ENCODE measurements around the gene DCUN1D4.
"Not testable (repeated sequence)": the region's sequence is repeated elsewhere in the genome, so short reads cannot be mapped to it uniquely, and the experiment has no call there.

DCUN1D4 gene

DNA sequence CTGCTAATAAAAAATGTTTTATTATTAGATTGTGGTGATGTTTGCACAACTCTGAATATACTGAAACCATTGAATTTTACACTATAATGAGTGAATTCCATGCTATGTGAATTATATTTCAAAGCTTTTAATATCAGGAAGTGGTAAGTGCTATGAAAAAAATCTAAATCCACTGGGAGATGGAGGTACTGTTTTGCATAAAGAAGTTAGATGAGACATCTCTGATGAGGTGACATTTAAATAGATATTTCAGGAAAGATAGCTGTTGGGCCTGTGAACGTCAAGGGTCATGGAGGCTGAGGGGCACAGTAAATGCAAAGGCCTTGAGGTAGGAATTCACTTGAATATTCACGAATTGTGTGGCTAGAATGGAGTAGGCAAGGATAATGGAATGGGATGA lies 12.3 kb downstream of the DCUN1D4 start:
- no peak for DNase-seq

GRCh38 chr4:51855751-51856150 lies 12.8 kb downstream of the DCUN1D4 start:
- DNase-seq: no peak

DNA sequence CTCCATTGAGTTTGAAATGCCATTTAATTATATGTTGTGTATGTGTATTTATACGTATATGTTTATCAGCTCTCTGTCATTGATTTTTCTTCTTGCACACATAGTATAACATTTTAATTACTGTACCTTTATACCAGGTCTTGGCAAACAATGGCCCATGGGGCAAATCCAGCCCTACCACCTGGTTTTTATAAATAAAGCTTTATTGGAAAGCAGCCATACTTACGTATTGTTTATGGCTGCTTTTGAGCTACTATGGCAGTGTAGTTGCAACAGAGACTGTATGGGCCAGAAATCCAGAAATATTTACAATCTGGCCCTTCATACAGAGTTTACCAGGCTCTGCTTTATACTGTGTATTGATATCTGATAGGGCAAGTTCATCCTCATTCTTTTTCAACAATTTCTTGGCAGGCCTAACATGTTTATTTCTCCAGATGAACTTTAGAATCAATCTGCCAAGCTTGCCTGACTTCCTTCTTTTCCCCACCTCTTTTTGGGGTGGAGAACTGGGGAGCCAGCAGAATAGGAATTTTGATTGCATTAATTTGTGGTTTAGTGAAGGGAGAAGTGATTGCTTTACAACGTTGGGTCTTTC lies 15.8 kb downstream of the DCUN1D4 start:
- DNase-seq: no peak

DNA sequence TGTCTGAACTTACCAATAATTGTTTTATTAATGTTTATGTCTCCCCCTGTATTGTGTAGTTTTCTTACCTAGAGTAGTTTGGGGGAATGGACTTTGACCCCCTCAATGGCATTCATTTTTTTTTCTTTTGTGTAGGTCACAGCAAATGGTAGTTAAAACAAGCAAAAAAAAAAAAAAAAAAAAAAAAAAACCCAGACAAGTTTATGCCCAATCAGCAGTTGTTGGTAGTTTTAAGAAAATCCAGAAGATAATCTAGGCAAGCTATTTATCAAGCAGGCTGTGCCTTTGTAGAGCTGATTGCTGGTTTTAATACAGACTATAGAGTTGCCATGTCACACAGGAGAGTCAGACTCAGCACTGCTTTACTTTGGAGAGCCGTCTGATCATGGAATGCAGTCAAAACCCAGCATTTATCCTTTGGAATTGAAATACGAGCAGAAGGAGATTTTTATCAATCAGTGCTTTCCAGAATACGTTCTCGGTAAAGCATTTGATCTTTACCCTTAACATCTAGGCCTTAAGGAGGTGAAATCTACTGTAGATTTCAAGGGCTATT lies 16.6 kb downstream of the DCUN1D4 start:
- no peak for DNase-seq

- DNase-seq: no peak
These were observed 19.2 kb downstream of the DCUN1D4 start for GRCh38 chr4:51862199-51862598.

GRCh38 chr4:51862781-51863180 lies 19.8 kb downstream of the DCUN1D4 start:
- DNase-seq: no peak

GRCh38 chr4:51865717-51866116 lies 22.8 kb downstream of the DCUN1D4 start:
- DNase-seq: no peak

DNA sequence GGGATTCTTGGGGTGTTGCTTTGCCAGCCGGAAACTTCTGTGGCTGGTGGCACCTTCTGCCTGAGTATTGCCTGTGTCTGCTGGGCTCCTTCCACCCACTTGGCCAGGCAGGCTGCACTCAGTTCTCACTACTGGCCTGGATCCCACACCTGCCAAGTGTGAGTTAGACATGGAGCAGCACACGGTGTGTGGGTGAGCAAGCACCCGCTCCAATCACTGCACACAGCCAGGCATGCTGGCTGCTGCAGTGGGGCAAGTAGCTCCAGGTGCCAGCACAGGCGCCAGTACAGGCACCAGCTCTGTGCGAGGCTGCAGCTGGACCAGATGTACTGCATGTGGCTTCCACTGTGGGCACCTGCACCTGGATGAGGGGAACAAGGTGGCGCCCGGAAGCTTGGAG lies 23.9 kb downstream of the DCUN1D4 start:
- DNase-seq: no peak

GRCh38 chr4:51867689-51868448 lies 24.9 kb downstream of the DCUN1D4 start:
- DNase-seq: no peak

DNA sequence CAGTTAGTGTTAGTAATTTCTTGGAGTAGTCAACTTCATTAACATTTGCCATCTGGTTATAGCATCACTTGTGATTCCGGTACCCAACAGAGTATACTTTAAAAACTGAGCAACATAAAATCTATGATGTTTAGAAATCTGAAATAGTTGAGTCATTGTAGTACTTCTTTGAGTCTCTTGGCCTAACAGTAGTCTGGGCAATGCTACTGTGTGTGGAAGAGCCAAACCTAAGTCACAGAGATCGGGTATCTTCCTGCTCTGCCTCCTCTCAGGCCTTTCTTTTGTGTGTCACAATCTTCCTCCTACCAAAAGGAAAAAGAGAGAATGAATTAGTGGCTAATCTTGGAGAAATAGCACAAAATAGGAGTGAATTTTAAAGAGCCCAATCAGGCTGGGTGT lies 25.5 kb downstream of the DCUN1D4 start:
- no peak for DNase-seq

GRCh38 chr4:51870441-51871188 lies 27.7 kb downstream of the DCUN1D4 start:
- no peak for DNase-seq

- DNase-seq: no peak
These were observed 29.5 kb downstream of the DCUN1D4 start for GRCh38 chr4:51872283-51872997.

DNA sequence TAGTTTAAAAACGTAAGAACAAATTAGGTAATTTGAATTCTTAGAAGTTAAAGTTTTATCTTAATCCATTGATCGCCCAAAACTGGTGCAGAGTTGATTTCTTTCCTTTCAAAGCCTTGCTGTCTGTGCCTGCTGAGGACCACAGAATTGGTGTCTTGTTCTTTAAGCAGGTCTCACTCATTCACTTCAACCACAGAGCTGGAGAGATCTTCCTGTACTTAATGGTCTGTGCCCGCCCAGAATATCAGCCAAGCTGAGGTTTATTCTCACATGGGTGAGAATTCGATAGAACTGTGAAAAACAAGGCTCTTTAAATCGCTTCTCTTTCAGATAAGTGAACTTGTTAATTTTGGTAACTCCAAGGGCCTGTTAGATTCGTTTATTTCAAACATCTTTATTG lies 31.6 kb downstream of the DCUN1D4 start:
- DNase-seq: no peak

- DNase-seq: no peak
These were observed 35.5 kb downstream of the DCUN1D4 start for GRCh38 chr4:51878431-51878830.

GRCh38 chr4:51880016-51880915 lies 37.3 kb downstream of the DCUN1D4 start:
- DNase-seq: no peak

DNA sequence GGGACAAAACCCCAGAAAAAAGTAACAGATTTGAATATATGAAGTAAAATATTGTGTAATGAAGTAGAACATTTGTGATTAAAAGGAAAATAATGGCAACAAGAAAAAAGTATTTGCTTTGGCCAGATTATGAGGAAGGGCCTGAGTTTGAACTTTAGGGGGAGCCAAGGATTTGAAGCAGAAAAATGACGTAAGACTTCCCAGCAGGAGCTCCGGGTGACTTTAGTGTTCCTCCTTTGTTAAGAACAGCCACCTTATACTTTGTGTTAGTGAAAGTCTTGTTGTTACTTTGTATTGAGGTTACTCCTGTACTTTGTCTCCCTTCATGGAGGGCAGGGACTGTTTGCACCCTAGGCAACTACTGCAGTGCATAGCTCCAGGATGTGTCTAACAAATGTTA lies 41.1 kb downstream of the DCUN1D4 start:
- DNase-seq: no peak

DNA sequence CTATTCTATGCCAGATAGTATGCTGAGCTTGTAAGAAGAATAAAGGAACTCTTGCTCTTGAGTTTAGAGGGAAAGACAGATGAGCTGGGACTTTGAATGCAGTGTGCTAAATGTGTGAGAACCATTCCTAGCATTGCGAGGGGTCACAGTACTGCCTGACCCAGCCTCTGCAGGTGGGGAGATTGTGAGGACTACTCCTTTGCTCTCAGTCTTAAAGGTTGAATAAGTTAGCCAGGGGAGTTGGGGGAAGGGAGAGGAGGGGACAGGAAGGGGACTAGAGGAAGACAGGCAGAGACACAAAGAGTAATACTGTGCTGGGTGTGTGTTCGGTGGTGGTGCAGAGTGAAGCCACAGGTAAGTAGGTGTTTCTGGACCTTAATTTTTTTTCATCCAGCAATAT lies 41.7 kb downstream of the DCUN1D4 start:
- DNase-seq: no peak

- peak in 1 of 2 experiments; percentile 9 for DNase-seq
These were observed 42.4 kb downstream of the DCUN1D4 start for GRCh38 chr4:51885363-51885762.

DNA sequence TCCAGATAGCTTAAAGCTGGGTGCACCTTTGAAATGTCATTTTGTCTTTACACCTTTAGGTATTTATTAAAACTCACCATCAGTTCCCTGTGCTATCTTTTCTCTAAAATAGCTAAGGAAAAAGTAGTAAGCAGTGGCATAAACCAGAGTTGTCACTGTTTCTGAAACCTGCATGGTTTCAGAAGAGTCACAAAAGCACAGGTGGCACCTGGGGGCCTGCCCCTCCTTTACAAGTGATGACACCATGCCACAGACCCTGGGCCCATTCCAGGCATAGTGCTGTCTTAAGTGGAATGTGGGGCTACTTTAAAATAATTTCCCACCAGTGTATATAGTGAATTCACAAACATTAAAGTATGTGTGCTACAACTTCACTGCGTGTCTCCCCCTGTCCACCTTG lies 47.8 kb downstream of the DCUN1D4 start:
- DNase-seq: no peak

DNA sequence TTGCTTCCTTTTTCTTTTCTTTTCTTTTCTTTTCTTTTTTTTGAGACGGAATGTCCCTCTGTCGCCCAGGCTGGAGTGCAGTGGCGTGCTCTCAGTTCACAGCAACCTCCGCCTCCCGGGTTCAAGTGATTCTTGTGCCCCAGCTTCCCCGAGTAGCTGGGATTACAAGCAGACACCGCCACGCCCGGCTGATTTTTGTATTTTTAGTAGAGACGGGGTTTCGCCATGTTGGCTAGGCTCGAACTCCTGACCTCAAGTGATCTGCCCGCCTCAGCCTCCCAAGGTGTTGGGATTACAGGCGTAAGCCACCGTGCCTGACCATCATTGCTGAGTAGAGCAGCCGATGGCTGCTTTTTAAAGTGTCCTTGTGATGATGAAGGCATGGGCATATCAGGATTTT lies 50.4 kb downstream of the DCUN1D4 start:
- DNase-seq: not testable (repeated sequence)

GRCh38 chr4:51894059-51894645 lies 51.2 kb downstream of the DCUN1D4 start:
- no peak for DNase-seq

DNA sequence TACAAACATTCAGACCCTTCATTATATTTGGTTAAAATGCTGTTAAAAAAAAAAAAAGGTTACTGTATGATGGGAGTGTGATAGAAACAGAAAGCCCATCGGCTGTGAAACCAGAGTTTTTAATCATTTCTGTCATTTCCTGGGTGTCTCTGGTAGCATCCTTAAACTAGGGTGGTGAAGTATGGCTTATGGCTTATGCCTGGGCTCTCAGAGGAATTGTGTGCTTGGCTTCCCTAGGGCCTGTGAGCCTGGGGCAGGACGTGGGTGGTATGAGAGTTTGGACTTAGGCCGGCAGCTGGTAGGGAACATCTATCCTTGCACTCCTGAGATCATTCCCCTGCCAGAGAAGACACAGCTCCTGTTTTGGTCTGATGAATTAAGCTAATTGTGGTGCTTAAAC lies 52.2 kb downstream of the DCUN1D4 start:
- DNase-seq: no peak
